ENCODE measurements around the gene SERINC5.
"Not testable (repeated sequence)": the region's sequence is repeated elsewhere in the genome, so short reads cannot be mapped to it uniquely, and the experiment has no call there.

The SERINC5 gene

DNA sequence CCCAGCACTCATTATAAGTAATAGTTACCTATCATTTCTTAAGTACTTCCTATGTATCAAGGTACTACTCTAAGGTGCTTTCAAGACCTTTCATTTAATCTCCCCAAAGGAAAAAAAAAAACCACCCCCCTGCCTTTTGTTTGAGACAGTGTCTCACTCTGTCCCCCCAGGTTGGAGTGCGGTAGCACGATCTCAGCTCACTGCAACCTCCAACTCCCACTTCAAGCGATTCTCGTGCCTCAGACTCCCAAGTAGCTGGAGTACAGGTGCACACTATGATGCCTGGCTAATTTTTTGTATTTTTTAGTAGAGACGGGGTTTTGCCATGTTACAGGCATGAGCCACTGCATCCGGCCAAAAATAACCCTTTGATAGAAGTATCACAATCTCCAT lies 29.9 kb downstream of the SERINC5 start:
- no peak for DNase-seq

DNA sequence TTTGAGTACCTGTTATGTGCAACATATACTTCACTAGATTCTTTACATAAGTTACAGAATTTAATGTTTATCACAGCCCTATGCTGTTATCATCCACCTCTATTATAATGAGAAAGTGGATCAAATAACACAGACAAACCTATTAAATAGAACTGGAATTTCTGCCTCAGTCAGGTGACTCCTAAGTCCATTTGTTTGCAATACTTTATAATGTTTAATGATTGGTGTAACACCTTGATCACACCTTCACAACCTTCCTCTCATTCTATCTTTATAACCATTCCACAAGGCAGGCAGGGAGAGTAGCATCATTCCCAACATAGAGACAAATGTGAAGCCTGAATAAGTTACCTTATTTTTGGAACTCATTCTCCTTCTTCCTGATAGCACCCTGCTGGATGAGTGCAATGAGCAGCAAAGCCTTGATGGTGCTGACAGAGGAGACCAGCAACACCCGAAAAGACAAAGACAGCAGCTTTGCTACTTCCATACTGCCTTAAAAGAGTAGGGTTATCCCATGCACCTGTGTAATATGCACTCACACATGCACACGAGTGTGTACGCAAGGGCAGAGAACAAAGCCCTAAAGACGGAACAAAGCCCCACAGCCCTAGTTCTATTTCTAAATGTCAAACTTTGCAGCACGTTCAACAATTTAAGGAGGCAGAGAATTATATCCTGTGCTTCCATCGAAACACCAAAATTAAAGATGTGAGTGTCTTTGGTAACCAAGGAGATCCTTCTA lies 30.5 kb downstream of the SERINC5 start:
- DNase-seq, result no peak

DNA sequence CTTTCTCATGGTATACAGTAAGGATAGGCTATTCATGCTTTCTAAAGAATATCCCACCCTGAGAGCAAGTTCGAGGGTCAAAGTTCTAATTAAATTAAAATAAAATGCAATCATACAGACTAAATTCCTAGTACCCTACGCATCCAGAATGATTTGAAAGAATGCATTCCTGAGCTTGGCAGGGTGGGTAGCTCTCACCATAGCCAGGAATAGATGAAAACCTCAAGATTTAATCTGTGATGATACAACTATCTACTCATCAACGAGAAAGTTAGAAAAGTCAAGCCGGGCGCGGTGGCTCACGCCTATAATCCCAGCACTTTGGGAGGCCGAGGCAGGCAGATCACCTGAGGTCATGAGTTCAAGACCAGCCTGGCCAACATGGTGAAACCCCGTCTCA lies 32.3 kb downstream of the SERINC5 start:
- no peak for DNase-seq

DNA sequence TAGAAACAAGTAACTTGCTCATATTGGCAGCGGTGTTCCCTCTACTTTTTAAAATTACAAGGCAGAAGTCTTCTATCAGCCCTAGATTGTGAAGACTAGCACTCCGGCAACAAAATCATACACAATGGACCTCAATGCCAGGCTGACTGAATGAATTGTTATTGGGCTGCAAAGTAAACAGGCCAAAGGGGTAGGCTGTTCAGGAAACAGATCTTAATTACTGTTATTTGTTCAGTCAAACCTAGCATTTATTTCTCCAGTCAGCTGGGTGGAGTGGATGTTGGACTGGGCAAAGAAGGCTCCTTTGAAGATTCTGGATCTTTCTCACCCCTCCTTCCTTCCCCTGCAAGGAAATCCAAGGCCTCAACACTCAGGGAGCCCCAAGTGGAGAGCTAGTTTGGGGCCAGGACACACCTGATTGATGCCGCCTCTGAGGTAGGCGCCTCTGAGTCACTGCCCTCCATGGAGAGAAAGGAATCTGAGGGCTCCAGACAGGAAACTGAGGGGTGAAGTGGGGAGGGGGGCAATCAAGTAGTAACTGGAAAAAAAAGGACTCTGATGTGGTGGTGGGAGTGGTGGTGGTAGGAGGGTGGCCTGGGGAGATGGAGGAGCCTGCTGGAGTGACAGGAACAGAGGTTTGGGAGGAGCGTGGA lies 35.5 kb downstream of the SERINC5 start:
- no peak for DNase-seq

DNA sequence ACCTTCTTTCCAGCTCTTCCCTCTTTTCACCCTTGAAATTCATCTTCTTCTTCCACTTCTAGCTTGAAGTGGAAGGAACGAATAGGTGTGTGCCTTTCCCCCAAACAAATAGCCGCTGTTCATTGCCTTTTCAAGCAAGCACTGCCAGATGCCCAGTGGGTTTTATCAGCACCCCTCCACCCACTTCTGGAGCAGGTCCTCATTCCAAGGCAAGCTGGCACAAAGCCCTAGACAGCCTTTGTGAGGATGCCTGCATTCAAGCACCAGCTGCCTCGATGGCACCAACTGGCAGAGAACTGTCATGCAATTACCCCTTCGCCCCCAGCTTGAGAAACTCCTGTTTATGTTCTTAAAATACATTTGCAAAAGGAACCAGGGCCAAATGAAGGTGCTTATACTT lies 36.5 kb downstream of the SERINC5 start:
- no peak for DNase-seq

DNA sequence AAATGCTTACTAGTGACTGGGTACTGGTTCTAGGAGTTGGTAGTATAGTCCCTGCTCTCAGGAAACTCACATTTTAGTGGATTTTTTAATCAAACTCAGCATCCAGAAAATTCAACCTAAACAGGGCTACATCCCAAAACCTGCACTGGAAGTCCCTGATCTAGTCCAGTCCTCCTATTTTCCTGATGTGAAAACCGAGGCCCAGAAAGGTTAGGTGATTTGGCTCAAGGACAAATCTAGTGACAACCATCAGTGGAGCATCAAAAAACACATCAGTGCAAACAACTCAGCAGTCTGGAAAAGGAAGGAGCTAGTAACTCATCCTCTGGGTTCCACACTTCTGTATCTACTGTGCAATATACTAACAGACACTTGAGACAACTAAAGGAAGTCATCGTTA lies 38.2 kb downstream of the SERINC5 start:
- no peak for DNase-seq

DNA sequence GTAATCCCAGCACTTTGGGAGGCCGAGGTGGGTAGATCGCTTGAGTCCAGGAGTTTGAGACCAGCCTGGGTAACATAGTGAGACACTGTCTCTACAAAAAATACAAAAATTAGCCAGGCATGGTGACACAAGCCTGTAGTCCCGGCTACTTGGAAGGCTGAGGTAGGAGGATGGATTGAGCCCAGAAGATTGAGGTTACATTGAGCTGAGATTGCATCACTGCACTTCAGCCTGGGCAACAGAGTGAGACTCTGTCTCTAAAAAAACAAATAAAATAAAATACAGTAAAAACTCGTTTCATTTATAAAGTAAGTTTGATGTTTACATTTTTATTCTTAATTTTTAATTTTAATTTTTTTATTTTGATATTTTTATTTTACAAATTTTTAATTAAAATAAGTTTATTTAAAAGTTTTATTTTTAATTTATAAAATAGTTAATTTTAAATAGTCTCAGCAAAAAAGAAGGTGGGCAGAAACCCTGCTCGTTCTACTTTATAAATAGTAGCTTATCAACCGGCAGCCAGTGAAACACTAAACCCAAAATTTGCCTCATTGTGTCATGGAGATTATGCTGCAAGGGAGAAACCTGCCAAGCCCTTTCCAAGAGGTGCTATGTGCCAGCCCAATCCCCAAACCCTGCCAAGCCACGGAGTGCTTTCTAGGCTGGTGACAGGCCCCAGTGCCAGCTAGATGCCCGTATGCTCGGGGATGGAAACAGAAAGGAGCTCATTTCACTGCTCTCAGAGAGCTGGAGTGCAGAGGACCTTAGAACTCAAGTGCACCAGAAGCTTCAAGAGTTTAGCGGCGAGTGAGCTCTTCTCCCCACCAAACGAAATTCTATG lies 38.9 kb downstream of the SERINC5 start:
- DNase-seq, result no peak

DNA sequence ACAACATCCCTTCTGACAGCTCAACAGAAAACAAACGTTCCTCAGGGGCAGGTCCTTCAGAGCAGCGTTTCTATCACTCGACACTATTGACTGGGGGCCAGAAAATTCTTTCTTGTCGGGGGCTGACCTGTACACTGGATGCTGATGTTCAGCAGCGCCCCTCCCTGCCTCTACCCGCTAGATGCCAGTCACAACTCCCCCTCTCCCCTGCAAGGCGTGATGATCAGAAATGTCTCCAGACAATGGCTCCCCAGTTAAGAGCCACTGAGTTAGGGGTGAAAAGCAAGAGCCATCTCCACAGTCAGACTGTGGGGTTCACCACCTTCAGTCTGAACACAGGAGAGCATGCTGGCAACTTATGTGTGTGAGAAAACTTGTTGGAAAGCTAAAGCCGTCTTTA lies 39.8 kb downstream of the SERINC5 start:
- DNase-seq, result no peak

DNA sequence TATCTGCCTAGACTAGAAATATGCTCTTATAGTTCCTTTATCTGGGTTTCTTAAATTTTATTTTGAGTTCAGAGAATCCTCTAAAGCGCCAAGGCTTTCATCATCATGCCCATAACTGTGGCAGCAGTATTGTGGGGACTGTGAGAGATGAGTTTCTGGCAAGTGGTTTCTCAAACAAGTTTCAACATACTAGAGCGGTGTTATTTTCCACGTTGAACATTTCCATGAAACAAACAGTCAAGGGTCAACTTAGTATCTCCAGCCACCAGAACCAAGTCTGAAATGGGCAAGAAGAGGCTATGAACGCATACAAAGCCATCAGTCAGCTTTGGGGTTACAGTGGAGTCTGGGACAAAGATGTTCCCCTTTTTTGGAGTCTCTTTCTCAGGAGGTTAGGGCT lies 40.3 kb downstream of the SERINC5 start:
- no peak for DNase-seq

DNA sequence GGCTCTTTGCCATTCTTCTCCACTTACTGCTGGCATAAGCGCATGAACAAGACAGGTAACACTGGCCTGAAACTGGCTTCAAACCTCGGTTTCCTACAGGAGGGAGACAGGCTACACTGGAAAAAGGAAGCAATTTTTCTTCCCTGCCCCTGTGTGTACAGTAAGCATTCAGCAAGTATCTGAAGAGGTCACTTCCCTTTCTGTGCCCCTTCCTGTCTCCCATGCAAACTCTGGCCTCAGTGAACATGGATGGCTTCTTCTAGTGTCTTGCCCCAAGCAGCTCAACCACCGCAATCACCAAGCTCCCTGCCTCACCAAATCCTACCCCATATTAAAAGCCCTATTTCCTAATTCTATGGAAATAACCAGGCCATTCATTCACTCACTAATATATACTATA lies 42.4 kb downstream of the SERINC5 start:
- no peak for DNase-seq

DNA sequence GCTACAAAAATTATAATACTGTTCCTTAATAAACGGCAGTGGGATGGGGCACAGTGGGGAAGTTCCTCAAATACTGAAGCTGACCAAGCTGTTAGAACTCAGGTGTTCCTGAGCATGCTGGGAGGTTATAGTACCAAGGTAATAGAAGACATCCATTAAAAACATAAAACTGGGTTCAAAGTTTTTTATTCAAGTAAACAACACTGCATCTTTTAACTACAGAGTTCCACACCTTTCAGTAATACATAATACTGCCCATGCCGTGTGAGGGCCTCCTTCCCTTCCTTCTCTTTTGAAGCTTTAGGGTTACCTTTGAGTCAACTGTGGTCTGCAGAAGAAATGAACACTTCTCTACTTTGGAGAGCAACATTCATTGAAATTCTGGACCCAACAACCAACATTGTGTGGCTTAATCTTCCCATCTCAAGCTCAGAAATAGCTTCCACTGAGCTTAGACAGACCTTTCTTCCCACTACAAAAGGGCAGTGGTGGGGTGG lies 43.6 kb downstream of the SERINC5 start:
- no peak for DNase-seq

DNA sequence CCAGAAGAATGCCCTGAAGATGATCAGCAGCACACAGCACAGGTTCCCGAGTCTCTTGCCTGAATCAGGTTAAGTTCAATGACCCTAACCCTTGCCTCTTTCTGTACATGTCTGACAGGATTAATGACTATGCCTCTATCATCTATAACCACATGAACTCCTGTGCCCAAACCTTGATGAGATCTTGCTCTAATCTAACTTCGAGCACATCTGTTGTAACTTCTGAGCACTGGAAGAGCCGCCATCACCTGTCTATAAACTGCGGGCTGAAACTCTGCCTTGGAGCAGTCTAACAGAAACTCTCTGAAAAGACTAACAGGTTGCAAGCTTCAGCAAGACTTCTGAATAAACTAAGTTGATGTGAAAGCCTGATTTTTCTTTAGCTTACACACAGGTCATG lies 44.5 kb downstream of the SERINC5 start:
- no peak for DNase-seq

DNA sequence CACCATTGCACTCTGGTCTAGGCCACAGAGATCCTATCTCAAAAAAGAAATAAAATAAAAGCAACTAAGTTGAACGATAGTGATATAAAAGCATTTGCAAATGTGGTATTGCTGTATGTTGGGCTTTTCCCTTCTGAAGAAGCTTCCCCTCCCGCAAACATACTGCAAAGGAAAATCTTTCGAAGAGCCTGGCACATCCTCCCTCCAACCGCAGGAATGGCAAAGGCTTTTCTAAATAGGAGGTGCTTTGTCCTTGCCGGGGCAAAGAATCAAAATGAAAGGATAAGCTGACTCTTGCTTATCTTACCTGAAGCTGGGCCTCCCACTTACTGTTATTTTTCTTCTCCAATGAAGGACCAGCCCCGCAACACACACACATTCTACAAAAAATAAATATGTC lies 45.8 kb downstream of the SERINC5 start:
- no peak for DNase-seq

DNA sequence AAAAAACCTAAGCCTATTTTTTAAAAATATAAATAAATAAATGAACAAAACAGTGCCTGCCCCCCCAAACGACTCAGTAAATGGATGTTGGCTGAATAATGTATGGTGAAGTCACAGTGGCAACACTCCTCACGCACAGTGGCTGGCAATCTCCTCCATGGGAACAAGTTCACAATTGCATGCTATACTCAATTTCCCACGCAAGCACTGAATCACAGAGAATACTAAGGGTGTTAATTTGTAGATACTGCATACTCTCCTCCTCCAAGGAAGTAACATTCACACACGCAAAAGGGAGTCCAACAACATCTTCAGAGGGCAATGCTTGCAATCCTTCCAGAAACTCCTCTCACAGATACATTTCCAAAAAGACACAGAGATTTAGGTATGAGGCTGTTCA lies 47.5 kb downstream of the SERINC5 start:
- no peak for DNase-seq

DNA sequence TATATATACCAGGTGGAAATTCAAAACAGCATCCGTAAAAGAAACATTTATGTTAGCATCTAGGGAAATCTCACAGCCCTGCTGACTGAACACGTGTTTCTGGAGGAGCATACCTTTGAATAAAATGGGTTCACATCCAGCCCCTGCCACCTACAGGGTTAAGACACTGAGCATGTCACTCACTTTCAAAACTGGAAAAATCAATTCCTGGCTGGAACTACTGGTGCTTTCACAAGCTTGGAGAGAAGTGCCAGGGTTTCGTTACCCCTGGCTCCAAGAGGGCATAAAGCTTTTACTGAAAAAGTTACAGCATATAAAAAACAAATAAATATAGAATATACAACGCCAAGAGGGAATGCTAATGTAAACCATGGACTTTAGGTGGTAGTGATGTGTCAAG lies 48.0 kb downstream of the SERINC5 start:
- no peak for DNase-seq

DNA sequence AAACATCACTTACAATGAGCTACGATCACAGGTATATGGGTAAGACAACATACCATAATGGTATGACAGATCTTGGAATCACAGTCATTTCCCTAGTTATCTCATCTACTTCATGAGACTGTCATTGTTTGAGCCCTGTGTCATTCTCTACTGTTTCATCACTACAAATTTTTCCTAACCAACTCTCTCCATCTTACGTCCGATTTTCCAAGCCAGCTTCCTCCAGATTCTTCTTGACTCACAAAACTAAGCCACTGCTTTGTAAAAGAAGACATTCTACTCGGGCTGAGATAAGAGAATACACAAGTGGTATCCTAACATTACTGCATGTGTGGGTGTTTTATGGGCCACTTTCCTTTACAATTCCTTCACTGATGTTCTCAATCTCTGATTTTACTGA lies 49.6 kb downstream of the SERINC5 start:
- no peak for DNase-seq

DNA sequence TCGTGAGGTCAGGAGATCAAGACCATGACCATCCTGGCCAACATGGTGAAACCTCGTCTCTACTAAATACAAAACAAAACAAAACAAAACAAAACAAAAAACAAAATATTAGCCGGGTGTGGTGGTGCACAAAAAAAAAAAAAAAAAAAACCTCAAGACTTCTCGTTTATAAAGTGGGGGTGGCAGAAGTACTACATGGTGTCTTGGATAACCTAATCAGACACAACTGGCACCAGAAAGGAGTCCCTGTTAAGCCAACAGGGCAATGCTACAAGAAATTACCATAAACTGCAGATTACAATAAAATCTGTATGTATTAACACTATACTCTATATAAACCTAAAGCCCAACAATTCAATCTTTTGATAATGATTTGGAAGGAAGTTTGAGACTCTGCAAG lies 50.0 kb downstream of the SERINC5 start:
- DNase-seq, result no peak

DNA sequence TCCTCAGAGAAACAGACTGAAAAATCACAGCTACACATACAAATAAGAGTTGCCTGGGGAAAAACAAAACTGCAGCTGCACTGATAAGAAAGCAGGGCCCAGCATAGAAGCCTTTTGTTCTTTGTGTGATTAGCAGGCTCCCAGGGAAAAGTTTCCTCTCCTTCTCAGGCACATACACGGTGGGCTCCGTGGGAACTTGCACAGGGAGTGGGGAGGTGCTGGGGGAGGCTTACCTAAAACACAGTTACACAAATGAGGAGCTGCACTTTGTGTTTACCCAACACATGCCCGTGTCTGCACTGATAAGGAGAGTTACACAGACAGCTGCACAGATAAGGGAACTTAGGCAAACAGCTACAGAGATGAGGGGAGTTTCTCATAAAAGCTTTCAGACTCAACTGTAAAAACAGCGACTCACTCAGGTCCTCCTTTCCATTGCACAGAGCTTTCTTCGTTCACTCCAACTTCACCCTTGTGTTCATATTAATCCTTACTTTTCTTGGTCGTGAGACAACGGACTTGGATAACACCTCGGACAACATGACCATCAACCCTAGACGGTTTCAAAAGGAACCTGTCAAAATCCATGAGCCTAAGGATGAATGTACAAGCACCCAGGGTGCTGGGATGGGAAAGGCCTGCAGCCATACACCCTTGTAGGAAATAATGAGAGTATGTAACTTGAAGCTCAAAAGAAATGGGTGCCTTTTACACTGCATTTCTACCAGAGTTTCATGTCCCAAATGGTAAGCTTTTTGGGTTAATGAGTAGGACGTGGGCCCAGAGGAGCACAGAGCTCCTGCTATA lies 50.8 kb downstream of the SERINC5 start:
- no peak for DNase-seq

DNA sequence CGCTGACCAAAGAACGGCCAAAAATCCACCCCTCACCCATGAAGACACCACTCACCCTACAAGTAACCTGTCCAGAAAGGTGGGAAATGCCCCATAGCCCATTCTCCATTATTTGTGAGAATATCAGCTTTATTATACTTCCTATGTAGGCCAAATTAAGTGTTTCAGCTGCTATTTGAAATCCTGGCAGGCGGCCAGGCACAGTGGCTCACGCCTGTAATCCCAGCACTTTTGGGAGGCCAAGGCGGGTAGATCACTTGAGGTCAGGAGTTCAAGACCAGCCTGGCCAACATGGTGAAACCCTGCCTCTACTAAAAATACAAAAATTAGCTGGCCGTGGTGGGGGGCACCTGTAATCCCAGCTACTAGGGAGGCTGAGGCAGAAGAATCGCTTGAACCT lies 54.1 kb downstream of the SERINC5 start:
- DNase-seq, result not testable (repeated sequence)

DNA sequence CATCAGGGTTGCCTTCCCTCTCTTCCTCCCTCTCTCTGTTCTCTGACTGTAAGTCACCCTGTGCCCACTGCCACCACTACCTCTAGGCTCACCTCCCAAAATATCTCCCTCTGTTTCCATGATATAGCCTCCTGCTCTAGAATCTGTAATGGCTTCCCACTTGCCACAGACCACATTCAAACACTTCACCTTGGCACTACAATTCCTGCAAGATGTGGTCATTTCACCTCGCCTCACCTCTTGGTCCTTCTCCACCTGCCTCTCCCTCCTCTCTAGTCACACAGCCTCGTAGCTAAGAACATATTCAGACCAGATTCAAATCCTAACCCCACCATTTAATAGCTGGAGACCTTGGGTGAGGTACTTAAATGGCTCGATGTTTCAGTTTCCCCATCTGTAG lies 56.9 kb downstream of the SERINC5 start:
- DNase-seq, result no peak

DNA sequence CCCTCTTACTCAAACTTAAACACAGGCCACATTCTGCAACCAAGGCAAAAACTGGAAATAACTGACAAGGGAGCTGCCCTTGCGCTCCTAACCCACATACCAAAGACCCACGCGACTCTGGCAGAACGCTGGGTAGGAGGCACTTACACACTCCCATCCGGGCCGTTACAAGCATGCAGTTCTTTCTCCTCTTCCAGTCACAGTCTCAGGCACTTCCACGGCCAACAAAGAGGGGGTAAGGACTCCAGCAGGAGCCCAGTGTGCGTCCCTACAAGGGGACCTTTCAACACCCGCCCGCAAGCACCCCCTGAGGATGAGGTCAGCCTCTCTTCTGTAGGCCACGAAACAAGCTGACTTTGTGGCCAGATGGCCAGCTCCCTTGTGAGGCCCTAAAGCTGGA lies 57.4 kb downstream of the SERINC5 start:
- no peak for DNase-seq

DNA sequence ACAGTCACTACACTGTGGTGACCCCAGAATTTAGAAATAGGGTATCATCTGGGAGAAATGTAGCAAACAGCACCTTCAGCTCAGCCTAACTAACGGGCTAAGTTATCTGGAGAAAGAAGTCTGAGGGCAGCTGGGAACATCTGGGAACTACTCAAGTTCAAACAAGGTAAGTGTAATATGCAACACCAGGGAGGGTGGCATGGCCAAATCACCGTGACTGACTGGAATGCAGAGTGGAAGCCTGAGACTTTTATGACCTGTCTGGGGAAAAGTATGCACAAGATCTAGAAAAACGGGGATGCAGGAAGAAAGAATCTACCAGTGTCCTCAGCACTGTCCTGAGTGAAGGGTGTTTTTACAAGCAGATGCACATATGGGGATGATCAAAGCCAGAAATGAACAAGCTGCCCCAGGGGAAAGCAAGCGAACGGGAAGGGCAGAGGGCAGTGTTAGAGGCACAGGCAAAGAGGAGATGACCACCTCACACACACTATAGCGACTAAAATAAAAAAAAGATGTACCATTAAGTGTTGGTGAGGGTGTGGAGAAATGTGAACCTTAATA lies 59.9 kb downstream of the SERINC5 start:
- no peak for DNase-seq

DNA sequence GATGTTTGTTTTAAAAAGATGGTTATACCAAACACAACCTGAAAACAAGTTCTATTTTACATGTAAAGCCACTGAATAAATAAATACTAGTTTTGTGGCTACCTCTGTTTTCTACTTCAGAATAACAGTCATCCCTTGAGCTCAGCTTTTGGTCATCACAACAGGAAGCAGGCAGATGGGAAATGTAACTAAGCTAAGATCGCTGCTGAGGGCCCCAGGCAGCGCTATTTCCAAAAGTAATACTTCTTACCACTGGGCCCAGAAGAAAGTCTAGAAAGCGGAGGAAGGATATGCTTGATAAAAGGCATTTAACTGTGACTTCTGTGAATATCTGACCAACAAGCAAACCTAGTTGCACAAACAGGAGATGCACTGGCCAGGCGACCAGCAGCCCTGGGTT lies 61.4 kb downstream of the SERINC5 start:
- DNase-seq, result no peak
